CD4-positive, alpha-beta T cell treated with Interleukin-17A for 4 hours (primary cell): ENCODE data around the gene SLC10A1.

Experiments used
- DNase-seq: peaks from one replicate; pipeline ENCODE4 v3.0.0-alpha.2; 2020; ENCODE audit warnings: mixed read lengths

Gene SLC10A1

GRCh38 chr14:69808919-69809808 is 12.1 kb upstream of the SLC10A1 start:
- no peak for DNase-seq

GRCh38 chr14:69807192-69807591 is 10.2 kb upstream of the SLC10A1 start:
- no peak for DNase-seq

- no peak for DNase-seq
Observed at GRCh38 chr14:69804902-69805301, 7.9 kb upstream of the SLC10A1 start.

- no peak for DNase-seq
Observed at GRCh38 chr14:69803753-69804152, 6.7 kb upstream of the SLC10A1 start.

GRCh38 chr14:69798339-69798735 is 1.3 kb upstream of the SLC10A1 start:
- DNase-seq, result no peak

GRCh38 chr14:69797573-69798338 is 715 bp upstream of the SLC10A1 start:
- no peak for DNase-seq

- no peak for DNase-seq
Observed at GRCh38 chr14:69795691-69796090, 1.4 kb downstream of the SLC10A1 start.

- DNase-seq, result no peak
Observed at GRCh38 chr14:69794791-69795190, 2.2 kb downstream of the SLC10A1 start.

- DNase-seq, result no peak
Observed at GRCh38 chr14:69792887-69793421, 4.1 kb downstream of the SLC10A1 start.

GRCh38 chr14:69789118-69789640 is 7.9 kb downstream of the SLC10A1 start:
- DNase-seq, result no peak

- DNase-seq, result no peak
Observed at GRCh38 chr14:69786603-69787002, 10.4 kb downstream of the SLC10A1 start.

- DNase-seq, result no peak
Observed at GRCh38 chr14:69784942-69785341, 12.1 kb downstream of the SLC10A1 start.

GRCh38 chr14:69780952-69781351 is 16.1 kb downstream of the SLC10A1 start:
- no peak for DNase-seq

- no peak for DNase-seq
Observed at GRCh38 chr14:69780092-69780491, 16.9 kb downstream of the SLC10A1 start.

- DNase-seq, result no peak
Observed at GRCh38 chr14:69779088-69779487, 18.0 kb downstream of the SLC10A1 start.

GRCh38 chr14:69776875-69777453 is 20.1 kb downstream of the SLC10A1 start:
- DNase-seq, result no peak

- DNase-seq, result no peak
Observed at GRCh38 chr14:69775012-69775411, 22.0 kb downstream of the SLC10A1 start.

GRCh38 chr14:69773571-69774276 is 23.3 kb downstream of the SLC10A1 start:
- no peak for DNase-seq

- no peak for DNase-seq
Observed at GRCh38 chr14:69772082-69773017, 24.7 kb downstream of the SLC10A1 start.

GRCh38 chr14:69771136-69771535 is 25.9 kb downstream of the SLC10A1 start:
- no peak for DNase-seq

GRCh38 chr14:69770559-69770958 is 26.5 kb downstream of the SLC10A1 start:
- no peak for DNase-seq
